ENCODE results near the gene CHD5.

Gene CHD5

DNA sequence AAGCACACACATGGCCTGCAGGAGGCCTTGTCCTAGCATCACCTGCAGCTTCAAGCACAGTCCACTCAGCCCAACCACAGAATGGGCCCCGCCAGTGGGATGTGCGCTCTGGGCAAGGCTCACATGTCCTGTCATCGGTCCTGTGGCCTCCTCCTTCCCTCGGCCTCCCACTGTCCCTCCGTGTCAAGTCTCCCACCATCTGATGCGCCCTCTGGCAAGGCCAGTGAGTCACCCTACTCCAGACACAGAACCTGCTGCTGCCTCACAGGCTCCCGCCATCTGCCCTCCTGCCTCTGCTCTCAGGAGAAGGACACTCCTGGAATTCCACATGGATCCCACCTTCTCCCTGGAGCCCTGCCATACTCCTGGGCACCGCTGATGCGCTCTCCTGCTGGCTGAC is 120.3 kb downstream of the CHD5 start:
- DNase-seq (ENCODE audit: low spot score) = no peak

DNA sequence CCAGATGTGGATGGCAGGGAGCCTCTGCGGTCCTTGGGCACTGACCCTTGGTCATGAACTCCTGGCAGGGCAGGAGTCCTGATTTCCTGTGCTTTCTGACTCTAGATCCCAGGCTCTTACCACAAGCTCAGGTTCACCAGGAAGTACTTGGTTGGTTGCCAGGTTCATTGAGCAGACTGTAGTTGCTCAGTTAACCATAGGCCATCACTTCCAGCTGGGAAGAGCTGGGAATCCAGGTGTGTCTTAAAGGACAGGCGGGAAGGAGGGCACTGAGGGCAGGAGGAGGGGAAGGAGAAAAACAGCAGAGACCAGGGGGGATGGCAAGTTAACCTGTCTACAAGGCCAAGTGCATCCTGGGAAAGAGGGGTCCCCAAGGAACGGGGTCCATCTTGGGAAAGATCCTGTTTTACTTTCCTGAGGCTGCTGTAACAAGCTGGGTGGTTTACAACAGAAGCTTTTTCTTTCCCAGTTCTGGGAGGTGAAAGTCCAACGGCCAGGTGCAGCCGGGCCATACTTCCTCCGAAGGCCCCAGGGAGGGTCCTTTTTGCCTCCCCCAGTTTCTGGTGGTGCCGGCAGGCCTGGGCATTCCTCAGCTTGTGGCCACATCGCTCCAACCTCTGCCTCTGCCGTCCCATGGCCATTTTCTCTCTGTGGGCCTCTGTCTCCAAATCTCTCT is 122.8 kb downstream of the CHD5 start:
- DNase-seq (ENCODE audit: low spot score) = no peak

DNA sequence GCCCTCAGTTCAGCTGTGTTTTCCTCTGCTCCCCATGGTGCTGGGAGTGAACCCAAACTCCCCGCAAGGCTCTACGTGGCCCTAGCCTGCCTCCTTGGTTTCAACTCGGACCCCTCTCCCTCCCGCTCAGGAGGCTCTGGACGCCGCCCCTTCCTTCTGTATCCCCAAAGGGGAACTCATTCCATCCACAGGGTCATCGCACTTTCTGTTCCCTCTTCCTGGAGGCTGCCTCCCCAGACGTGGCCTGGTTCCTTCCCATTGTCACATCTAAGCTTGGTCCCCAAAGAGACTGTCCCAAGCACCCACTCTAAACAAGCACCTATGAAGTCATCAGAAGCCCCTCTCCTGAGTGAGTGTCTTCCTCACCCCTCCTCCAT is 123.6 kb downstream of the CHD5 start:
- no peak for DNase-seq (ENCODE audit: low spot score)

DNA sequence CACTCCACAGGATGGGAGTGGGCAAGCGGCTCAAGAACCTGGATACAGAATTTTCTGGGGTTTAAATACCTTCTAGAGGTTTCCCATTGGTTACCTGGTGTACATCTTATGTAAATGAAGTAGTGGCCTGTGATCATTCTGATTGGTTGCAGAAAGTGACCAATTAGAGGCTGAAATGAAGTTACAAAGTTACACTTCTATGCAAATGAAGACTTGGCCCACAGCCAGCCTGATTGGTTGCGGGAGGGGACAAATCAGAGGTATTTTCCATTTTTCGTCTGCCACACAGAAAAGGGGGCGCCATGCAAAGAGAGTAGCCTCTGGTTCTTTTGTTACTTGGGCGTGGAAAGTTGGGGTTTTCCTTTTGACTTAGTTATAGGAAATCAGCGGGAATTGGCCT is 125.5 kb downstream of the CHD5 start:
- DNase-seq (ENCODE audit: low spot score) = no peak

DNA sequence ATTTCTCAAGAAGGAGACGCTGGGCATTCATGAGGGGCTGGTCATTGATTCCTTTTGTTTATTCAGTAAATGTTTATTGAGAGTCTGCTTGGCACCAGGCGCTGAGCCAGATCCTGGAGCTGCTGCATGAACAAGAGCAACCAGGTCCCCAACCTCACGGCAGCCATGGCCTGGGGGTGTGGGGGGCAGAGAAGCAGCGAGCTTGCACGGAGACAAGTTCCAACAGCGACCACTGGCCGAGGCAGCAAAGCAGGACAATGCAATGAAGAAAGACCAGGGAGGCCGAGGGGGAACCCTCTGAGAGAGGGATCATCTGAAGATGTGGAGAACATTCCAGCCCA is 126.9 kb downstream of the CHD5 start:
- DNase-seq (ENCODE audit: low spot score) = no peak

DNA sequence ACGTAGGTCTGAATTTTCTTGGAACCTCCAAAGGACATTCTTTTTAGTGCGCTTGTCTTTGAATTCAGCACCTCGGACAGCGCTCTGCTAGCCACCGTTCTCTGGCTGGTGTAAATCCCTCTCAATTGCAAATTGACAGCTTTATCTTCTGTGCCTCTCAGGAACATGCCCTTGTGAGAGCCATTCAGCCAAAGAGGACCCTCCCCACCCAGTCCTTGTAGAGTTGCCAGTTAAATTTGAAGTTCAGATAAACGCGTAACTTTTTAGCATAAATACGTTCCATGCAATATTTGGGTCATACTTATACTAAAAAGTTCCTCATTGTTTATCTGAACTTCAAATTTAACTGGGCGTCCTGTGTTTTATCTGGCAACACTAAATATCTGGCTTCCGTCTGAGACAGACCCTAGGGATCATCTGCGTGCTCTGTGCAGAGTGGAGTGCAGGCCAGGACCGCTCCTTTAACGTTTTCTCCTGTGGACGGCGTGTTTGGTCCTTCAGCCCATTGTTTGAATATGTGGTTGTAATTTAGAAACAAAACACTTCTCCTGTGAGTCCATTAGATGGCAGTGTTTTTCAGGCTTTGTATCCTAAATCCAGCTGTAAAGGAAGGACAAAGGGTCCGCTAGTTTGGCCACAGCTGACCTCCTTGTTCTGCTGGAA is 127.4 kb downstream of the CHD5 start:
- peak; percentile 77 for DNase-seq (ENCODE audit: low spot score)
